Lower lobe of right lung (tissue), 2 donors: ENCODE measurements around the gene PLEKHJ1. TPM values are rescaled to one million over a fixed set of nuclear protein-coding genes. Genes with fewer than 3 reads are reported as not detected.

Experiments used
- ATAC-seq, 2 donors: fragments of 200-7000 bp; cut with Tn5 transposase; one replicate each; pipeline ENCODE4 v1.9.1; 2020 to 2022; ENCODE audit warnings: mild to moderate bottlenecking in 2 of 2, moderate library complexity in 2 of 2
- DNase-seq: peaks from one replicate; pipeline ENCODE4 v3.0.0-alpha.2; 2020
- H3K27ac ChIP-seq: fragments of 200-600 bp; one replicate; pipeline ENCODE4 v1.8.0; 2022
- H3K27me3 ChIP-seq: fragments of 200-600 bp; one replicate; pipeline ENCODE4 v1.8.0; 2022; ENCODE audit warnings: low read depth
- H3K36me3 ChIP-seq: fragments of 200-600 bp; one replicate; pipeline ENCODE4 v1.8.0; 2022; ENCODE audit warnings: mild to moderate bottlenecking
- H3K4me1 ChIP-seq: fragments of 200-600 bp; one replicate; pipeline ENCODE4 v1.8.0; 2022
- H3K4me3 ChIP-seq: fragments of 200-600 bp; one replicate; pipeline ENCODE4 v1.8.0; 2022; ENCODE audit warnings: mild to moderate bottlenecking
- H3K9me3 ChIP-seq: fragments of 200-600 bp; one replicate; pipeline ENCODE4 v1.8.0; 2022
- CTCF ChIP-seq: fragments of 200-600 bp; IDR thresholded peaks from one replicate; pipeline ENCODE4 v1.8.0; 2022; ENCODE audit warnings: antibody characterized with exemption, mild to moderate bottlenecking
- intact Hi-C: fragments of 100-400 bp; cut with DNase I; formaldehyde crosslinking; loops from one replicate; pipeline ENCODE4 v1.11.0; 2022
- total RNA-seq: library from RNA; stranded (reverse); fragmentation: NEBNext Ultra II Directional; extraction: Animal tissue kit (Norgen Biotek cat#: 25700); gene quantifications from one replicate; pipeline ENCODE4 v1.2.1, GENCODE V29; 2021
- donor health status: DM: no; HTN: yes; CAD: no; lungs with severe emphysema.

Gene PLEKHJ1
- total RNA-seq, 1 donor from 2014 or later, result 52.0 TPM

GRCh38 chr19:2197270-2197669, 38.9 kb downstream of the PLEKHJ1 start:
- intact Hi-C loops, result no loop called here
- peaks cover 67% of the 10 kb centered on the region for H3K36me3 ChIP-seq
- H3K27me3 ChIP-seq, result no peaks in the 10 kb centered on the region
- H3K4me1 ChIP-seq, result no peaks in the 10 kb centered on the region
- no peak for TF ChIP-seq CTCF
- ATAC-seq, result peak in 1 of 2 donors; percentile 4
- no peak overlapping the region for H3K27ac ChIP-seq
- no peak overlapping the region for H3K4me3 ChIP-seq
- H3K9me3 ChIP-seq, result no peaks in the 10 kb centered on the region
- DNase-seq, result no peak

GRCh38 chr19:2195914-2196313, 40.2 kb downstream of the PLEKHJ1 start:
- peaks cover 77% of the 10 kb centered on the region for H3K36me3 ChIP-seq
- intact Hi-C loops, result no loop called here

DNA sequence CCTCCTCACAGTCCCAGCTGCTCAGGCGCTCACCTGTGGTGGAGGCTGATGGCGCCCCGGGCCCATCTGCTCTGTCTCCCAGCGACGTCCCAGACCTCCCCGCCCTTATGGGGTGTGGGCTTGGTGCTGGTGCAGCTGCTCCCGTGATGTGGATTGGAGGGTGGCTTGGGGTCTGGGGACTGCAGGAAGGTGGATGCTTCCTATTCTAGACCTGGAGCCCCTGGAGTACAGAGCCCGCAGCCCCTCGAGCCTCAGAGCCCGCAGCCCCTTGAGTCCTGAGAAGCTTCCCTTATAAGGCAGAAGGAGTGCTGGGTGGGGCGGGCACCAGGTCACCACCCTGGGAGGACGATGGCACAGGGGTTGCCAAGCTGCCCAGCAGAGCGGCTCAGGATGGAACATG, 40.8 kb downstream of the PLEKHJ1 start:
- Histone ChIP-seq H3K9me3 (no peaks in the 10 kb centered on the region), H3K27ac (no peak overlapping the region), H3K27me3 (no peaks in the 10 kb centered on the region), H3K4me3 (no peak overlapping the region), H3K36me3 (peaks cover 80% of the 10 kb centered on the region), H3K4me1 (no peaks in the 10 kb centered on the region)
- DNase-seq, result no peak
- intact Hi-C loops, result no loop called here
- TF ChIP-seq CTCF, result no peak
- ATAC-seq, result no peak

More at GRCh38 chr19:2195914-2196313, 40.2 kb downstream of the PLEKHJ1 start:
- Histone ChIP-seq H3K4me3 (no peak overlapping the region), H3K4me1 (no peaks in the 10 kb centered on the region), H3K9me3 (no peaks in the 10 kb centered on the region), H3K27ac (no peak overlapping the region), H3K27me3 (no peaks in the 10 kb centered on the region)
- ATAC-seq, result no peak
- no peak for DNase-seq
- TF ChIP-seq CTCF, result no peak

DNA sequence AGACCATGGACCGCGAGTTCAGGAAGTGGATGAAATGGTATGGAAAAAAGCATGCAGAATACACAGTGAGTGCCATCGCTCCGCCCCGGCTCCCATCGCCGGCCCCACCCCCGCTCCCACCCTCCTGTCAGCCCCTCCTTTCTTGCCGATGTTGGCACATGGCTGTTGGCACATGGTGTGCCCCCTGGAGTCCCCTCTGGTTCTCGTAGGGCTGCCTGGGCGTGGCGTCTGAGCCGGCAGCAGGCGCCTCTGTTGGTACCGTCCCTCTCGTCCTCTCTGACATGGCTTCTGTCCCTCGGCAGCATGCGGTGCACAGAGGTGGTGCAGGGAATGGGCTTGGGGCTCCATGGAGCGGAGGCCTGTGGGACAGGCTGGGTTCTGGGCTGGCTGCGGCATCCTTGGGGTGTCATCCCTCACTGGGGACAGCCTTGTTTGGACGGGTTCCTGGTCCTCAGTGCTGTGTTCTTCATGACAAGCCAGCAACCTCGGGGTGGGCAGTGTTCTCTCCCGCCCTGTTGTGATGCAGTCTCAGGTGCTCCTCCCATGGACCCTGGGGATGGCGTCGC, 41.5 kb downstream of the PLEKHJ1 start:
- H3K27ac ChIP-seq, result no peak overlapping the region
- H3K36me3 ChIP-seq, result peaks cover 77% of the 10 kb centered on the region
- no peaks in the 10 kb centered on the region for H3K9me3 ChIP-seq
- no peak for ATAC-seq
- intact Hi-C loops, result no loop called here
- no peak overlapping the region for H3K4me3 ChIP-seq
- no peak for TF ChIP-seq CTCF
- H3K4me1 ChIP-seq, result no peaks in the 10 kb centered on the region
- no peaks in the 10 kb centered on the region for H3K27me3 ChIP-seq
- DNase-seq, result no peak

DNA sequence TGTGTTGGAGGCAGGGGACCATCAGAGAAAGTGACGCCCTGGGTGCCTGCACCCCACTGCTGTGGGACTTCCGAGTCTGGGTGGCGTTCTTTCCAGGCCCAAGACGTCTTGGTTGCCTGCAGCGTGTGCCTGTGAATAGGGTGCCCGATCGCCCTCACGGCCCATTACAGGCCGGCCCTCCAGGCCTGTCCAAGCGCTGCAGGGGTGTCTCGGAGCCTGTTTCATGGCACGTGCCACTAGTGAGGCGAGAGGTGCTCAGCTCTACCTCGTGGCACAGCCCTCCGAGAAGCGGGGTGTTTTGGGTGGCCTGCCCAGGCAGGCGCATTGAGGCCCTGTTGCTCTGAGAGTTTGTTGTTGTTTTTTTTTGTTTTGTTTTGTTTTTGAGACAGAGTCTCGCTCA, 42.3 kb downstream of the PLEKHJ1 start:
- no peak for ATAC-seq
- Histone ChIP-seq H3K4me3 (no peak overlapping the region), H3K27me3 (no peaks in the 10 kb centered on the region), H3K4me1 (peaks cover 4% of the 10 kb centered on the region), H3K36me3 (peaks cover 84% of the 10 kb centered on the region), H3K27ac (no peak overlapping the region), H3K9me3 (no peaks in the 10 kb centered on the region)
- intact Hi-C loops, result no loop called here
- TF ChIP-seq CTCF, result no peak
- DNase-seq, result no peak
